Fibroblast of skin of right biceps (primary cell): Measurements from ENCODE around the gene PLCH1.
"Not testable (repeated sequence)": the region's sequence is repeated elsewhere in the genome, so short reads cannot be mapped to it uniquely, and the experiment has no call there.

Source experiments
- DNase-seq: peaks from one replicate; pipeline ENCODE4 v3.0.0-alpha.2; 2013

The PLCH1 gene

DNA sequence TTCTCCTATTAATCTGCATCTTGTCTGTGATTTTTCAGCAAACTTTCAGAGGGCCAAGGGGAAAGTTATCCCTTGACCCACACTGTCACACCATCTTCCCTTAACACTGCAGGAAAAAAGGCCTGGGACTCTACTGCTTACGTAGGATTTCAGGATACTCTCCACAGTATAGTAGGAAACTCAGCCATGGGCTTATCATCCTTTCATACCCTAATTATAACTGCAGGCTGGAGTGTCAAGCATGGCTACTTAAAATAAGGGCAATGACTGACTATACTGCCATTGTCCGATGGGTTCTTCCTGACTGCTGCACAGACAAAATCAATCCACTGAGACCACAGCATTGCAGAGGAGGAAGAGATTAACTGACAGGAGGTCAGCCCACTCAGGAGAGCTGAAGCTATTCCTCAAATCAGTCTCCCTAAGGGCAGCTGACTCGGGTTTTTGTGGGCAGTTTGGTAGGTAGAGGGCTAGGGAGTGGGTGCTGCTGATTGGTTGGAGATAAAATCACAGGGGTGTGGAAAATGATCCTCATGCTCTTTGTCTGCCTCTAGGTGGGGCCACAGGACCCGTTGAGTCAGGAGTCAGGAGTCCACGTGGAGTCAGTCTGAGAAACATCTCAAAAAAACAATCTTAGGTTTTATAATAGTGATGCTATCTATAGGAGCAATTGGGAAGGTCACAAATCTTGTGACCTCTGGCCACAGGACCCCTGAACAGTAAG, 333.2 kb downstream of the PLCH1 start:
- DNase-seq: no peak

DNA sequence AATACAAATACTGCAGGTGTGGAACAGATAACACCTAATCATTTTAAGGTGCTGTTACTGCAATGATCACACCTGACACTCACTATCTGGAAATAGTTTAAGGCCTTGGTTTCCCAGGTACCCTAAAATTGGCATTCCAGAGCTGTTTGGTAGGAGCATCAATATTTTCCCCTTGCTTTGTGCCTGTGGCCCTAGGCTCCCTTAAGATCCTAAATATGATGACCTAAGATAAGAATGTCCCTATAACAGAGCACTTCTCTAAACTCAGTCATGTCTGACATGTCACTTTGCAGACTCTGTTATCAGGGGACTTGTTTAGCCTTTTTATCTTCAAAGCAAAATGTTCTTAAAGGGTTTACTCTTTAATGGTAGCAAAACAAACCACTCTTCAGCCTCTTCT, 335.5 kb downstream of the PLCH1 start:
- DNase-seq: no peak

DNA sequence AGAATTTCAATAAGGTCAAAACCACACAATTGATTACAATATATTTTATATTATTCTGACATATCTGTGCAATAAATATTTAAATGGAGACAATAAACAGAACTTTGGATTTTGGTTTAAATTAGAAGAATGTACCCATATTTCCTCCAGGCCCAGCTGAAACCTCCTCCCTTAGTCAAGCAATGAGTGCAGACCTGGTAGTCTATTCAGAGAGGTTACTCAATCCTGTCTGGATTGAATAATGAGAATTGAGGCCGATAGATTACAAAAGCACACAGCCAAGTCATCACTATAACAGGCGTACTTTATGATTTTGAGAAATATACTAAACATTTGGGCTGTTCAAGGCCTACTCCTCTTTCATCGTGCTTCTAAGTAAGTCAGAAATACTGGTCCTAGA, 336.9 kb downstream of the PLCH1 start:
- no peak for DNase-seq

DNA sequence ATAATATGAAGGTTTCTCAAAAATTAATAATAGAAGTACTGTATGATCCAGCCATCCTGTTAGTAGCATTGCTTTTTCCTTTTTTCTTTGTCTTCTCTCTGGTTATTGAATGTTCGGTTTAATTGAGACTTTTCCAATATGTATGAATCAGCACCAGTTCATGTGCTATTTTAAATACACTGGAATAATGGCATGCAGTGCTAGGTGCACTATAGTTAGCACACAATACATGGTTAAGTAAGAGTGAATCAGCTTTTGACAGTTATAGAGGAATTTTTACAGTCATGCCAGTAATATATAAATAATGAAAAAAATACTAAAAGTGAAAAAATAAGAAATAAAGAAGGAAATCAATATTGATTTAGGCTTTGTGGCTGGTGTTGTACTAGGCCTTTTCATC, 337.5 kb downstream of the PLCH1 start:
- no peak for DNase-seq

DNA sequence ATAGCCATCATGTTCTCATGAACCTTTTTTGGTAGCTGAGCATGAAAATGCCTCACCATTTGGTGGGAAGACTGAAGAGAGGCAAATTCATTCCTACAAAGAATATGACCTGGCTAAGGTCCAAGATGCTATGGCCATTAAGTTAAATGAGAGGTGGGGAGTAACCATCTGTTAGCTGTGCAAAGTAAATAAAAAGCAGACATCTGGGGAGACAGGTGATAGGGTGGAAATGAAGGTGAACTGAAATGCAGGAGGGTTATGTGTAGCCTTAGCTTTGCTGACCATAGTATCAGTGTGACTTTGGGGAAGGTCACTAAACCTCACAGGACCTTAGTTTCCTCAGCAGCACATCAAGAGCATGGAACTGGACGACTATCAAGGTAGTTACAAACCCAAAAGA, 340.4 kb downstream of the PLCH1 start:
- no peak for DNase-seq

DNA sequence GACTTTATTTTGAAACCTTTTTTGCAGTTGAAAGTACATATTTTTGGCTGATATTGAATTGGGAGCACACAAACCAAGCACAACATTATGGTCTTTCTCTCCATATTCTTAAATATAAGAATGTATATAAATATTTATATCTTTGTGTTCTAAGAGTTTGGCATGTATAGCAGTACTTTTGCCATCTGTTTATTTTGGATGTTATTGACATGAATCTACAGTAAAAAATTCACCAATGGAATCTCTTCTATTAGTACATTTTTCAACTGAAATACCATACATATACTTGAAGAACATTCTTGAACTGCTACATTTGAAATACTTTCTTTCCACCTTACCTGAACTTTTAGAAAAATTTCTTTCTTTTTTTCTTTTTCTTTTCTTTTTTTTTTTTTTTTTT, 342.2 kb downstream of the PLCH1 start:
- DNase-seq: no peak

DNA sequence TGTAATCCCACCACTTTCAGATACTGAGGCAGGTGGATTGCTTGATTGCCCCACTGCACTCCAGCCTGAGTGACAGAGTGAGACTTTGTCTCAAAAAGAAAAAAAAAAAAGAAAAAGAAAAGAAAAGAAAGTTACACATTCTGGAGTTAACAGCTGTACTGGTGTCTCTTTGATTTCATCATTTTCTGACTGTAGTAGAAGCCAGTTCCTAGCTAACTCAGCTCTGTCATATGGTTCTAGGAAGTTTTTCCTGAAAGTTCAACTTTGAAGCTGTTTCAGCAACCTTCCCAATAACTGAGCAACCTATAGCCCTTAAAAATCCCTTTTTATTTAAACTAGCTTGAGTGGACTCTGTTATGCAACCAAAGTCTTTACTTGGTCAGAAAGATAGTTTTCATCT, 346.8 kb downstream of the PLCH1 start:
- DNase-seq: no peak

DNA sequence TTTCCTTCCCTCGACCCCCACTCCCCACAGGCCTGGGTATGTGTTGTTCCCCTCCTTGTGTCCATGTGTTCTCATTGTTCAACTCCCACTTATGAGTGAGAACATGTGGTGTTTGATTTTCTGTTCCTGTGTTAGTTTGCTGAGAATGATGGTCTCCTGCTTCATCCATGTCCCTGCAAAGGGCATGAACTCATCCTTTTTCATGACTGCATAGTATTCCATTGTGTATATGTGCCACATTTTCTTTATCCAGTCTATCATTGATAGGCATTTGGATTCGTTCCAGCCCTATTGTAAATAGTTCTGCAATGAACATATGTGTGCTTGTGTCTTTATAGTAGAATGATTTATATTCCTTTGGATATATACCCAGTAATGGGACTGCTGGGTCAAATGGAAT, 350.0 kb downstream of the PLCH1 start:
- DNase-seq: not testable (repeated sequence)

DNA sequence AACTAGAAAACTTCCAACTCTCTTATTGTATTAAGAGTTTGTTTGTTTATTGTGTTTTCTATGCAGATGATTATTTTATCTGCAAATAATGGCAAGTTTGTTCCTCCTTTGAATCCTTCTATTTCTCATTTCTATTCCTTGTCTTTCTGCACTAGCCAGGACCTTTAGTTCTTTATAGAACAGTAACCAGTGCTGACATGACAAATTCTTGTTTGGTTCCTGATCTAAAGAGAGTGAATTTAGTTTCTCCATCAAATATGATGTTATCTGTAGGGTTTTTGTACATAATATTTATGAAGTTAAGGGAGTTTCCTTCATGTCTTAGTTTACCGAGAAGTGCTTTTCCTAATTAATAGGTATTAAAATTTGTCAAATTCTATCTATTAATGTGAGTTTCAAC, 350.6 kb downstream of the PLCH1 start:
- DNase-seq: no peak

DNA sequence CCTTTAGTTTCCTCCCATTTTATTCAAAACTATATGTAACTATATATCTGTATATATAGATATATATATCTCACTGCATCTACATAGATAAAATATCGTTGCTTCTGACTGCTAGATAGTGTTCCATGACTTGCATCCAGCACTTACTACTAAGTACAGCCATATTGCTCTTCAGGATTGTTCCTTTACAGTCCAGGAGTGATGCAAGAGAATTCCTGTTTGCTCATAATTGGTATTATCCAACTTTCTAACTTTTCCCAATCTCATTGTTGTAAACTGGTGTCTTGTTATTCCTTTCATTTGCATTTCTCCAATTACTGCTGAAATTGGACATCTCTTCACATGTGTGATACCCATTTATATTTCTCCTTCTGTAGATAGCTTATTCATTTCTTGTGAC, 351.6 kb downstream of the PLCH1 start:
- DNase-seq: no peak

DNA sequence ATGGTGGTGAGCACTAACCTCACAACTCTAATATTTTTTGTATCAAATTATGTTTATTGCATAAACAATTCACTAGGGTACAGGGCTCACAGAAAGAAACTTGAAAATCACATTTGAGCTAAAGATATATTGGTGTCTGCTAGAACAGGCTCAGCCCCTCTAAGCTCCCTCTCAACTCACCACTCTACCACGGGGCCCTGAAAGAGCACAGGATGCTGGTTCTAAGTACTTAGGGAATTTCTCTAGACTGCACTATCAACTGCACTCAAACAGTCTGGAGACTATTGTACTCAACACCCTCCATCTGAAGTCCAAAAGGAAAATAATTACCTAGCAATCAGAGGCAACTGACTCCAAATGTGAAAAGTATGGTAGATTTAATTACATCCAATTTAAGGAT, 352.7 kb downstream of the PLCH1 start:
- no peak for DNase-seq

DNA sequence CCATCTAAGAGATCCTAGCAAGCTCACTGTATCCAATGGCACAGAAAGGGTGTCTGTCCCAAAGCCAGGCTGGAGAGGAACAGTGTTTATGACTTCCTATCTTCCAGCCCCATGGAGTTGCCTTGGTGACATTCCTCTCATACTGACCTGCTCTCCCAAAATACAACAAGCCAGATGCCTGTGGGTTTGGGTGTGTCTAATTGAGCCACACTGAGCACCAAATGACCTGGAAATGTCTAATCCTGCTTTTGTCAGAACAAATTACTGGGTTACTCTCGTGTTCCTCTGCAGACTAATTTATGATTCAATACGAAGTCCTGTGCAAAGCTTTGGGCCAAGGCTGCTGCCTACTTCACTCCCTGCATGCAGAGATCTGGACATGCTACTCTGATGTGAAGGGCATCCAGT, 353.3 kb downstream of the PLCH1 start:
- DNase-seq: peak; percentile 95

DNA sequence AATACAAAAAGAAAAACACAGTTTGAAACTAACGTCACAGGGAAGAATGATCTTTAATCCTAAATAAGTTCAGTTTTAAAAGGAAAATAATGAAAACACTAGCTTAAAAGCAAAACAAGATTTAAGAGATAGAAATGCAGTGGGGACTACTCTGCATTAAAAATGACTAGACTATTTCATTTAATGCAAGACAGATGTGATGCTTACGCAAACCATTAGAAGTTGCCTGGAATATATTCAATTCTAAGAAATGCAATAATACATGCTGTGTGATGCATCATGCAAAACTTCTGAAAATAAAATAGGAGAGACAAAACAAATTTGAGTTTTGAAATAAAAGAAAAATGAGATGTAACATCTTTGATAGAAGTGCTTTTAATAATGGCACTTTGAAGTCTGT, 353.8 kb downstream of the PLCH1 start:
- peak; percentile 89 for DNase-seq

DNA sequence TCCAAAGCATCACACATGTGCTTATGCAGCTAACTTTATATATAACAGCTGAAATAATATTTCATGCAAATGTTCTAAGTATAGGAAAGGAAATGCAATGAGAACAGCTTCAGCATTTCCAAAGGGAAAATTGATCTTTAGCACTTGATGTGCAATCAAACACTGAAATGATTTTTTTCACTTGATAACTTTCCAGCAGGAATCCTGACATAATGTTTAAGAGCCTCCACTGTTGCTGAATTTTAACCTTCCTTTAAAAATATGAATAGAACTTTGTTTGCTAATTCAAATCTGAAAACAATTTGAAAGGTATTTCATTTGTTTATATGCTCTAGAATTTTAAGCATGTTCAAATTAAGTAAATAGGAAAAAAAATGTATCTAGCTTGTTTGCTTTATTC, 354.5 kb downstream of the PLCH1 start:
- DNase-seq: no peak

DNA sequence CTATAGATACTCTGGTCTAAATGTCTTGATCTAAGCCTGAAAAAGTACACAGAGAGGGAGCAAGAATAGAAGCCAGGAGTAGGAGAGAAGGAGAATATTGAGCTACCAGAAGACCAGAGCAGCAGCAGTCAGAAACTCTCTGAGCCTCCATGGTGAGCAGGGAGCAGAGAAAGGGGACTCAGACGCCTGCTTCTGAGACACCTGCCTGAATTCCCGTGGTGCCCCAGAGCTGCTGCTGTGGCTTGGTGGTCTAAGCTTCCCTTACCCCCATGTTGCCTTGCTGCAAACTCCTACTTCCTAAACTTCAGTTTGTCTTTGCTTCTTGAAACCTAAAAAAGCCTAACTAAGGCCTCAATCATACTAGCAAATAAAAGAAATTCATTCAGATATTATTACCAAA, 356.5 kb downstream of the PLCH1 start:
- DNase-seq: no peak

DNA sequence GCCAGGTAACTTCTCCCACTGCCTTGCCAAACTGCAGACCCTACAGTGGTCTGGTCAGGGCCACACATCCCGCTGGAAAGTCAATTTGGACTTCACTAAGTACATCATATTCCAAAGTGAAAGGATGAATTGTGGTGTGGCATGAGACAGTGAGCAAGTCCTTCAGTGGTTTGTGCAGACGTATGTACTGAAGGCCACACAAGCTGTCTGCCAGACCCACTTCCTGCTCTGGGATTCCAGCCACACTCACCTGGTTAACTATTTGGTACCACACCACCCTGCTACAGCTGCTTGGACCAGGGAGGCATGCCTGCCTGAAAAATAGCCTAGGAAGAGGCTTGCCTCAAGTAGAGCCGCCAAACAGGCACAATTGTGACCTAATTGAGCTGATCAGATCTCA, 357.3 kb downstream of the PLCH1 start:
- peak; percentile 41 for DNase-seq

DNA sequence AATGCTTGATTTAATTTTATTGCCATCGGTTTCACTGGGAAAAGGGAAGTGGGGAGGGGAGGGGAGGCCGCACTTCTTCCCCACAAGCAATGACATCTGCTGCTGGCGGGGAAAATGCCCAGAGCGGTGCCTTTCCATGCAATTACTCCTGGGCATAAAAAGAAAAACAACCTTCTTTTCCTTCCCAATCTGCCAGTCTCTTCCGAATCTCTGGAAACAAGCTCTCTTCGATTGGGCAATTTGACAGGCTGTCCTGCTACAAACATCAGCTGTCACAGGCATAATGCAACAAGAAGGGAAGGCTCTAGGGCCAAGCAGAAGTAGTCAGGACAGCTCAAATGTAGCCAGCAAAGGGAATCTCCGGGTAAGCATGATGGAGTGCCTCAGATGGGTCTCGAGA, 358.0 kb downstream of the PLCH1 start:
- no peak for DNase-seq

DNA sequence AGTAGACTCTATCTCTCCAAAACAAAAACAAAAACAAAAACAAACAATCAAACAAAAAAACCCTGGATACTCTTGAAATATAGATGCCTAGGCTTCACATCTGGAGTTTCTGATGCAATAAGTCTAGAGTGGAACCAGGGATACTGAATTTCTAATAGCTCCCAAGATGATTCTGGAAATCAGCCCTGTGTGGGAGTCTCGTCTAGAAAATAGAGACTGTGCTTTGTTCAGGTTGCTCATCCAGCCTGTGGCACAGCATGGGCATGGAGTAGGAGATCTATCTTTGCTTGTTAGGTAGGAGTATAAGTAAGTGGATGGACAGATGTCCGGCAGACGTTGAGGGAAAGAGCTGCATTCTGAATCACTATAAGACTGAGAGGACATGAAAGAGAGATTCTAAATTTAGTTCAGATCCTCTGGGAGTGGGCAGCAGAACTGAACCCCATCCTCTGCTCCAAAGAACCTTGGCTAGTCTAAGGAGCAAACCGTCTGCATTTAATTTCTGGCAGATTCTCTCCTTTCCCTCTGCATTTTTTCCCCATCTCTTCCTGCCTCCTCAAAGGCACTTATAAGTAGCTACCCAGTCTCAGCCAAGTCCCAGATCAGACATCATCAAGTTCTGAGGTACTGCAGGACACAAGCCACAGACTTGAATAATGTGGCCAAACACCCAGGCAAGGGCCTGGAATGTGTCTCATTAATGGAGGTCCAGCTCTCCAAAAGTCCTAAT, 358.8 kb downstream of the PLCH1 start:
- no peak for DNase-seq

DNA sequence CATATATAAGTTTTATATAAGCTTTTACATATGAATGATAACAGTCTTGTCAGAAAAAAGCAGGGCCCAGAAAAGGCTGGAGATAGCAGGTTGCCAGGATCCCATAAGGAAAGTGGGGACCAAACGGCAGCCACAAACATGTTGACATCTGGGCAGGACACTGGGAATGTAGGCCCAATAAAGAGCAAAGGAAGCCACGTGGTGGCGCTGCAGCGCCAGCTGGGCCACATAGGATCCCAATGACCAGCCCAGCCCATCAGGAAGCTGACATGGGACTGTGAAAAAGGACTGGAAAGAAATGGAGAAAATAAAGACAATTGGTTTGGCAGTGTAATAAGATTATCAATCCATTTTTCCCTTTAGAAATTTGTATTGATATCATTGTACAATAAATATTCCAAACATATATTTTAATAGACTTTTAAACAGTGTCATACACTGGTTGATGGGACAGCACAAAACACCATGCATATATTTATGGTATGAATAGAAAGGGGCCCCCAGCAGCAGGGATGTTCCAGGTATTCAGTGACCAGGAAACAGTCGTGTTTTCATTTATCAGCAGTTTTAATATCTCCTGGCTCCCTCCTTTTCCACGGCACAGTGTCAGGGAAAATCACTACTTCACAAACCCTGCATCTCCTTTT, 362.4 kb downstream of the PLCH1 start:
- DNase-seq: peak; percentile 65

DNA sequence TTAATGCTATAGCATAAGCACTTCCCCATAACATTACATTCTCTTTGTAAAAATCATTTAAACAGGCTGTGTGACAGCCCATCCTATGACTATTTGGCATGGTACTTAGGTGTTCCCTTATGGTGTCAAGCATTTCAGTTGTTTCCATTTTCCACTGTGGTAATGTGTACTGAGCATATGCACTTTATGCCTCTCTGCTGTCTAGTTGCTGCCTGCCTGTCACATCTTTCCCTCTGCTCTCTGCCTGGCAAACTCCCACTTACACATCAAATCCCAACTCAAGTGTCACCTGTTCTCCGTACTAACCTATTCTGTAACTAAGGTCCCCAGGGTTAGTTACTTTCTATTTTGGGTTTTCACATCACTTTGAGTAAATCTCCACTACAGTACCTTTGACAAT, 367.0 kb downstream of the PLCH1 start:
- no peak for DNase-seq

DNA sequence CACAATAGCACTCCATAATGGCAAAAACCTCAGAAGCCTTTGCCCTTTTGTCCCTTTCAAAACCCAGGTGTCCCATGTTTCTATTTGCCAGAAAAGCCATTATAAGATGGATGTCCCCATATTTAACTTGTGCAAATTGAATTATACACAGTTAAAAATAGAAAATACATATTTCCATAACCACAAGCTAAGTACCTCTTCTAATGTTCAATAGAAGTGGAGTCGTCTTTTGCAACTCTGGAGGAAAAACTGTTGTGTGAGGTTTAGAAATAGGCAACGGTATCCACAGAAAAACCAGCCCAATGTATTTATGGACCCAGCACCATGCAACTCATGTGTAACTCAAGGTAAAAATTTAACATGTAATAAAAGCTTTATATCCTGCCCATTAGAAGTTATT, 367.8 kb downstream of the PLCH1 start:
- no peak for DNase-seq

DNA sequence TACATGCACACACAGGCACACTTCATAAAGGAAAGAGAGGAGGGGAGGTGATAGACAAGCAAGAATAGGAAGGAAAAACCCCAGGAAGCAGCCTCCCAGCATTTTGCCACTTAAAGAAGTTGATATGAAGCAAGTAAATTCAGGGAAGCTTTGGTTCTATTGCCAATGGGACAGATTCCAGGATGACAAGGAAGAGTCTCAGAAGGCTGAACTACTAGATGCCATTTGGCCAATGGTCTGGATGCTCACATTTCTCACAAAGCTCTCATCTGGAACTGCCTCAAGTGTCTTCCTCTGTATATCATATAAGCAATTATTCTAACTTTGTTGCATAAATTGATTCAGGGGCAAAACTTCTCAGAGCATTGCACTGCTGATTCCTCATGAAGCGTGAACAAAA, 372.6 kb downstream of the PLCH1 start:
- DNase-seq: no peak

DNA sequence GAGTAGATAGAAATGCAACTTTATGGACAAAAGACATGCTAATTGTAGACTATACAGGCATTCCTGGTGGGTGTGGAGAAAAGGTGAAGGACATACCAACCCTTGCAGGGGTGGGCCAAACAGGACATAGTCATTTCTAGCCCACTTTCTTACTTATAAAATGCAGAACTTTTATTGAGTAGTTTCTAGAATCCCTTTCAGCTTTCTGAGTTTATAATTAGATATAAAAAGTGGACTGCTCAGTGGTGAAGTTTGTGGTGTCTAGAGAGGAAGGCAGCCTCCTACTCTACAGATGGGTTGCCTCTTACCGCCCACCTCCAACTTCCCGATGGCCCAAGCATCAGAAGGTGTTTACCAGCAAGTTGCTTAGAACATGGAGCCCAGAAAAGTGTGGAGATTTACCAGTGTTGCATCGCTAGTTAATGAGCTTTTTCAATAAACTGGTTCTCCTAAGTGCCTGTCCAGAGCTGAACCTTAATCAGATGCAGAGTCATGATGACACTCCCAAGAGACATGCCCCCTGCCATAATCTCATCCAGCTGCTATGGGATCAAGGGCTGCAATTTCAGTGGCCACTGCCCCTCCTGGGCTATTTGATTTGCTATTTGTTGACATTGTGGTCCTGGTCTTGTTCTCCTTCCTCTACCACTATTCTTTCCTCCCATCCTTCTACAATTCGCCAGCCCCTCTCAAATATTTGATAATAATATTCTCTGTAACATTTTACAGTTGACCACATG, 373.9 kb downstream of the PLCH1 start:
- no peak for DNase-seq

DNA sequence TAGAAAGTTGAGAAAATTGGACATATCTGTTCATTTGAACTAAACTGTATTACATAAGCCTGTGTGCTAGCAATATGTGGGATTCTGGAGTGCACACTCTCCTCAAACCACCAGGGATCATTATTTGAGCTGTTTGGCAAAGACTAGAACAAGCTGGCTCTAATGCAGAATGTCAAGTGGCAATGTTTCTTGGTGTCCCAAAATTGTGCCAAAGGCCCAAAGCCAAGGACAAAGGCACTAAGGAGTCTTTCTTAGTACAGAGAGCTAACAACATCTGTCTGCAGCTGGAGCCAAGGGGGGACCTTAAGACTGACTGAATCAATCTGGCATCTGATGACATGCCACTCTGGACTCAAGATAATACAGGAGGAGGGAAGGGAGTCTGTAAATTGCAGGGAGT, 374.7 kb downstream of the PLCH1 start:
- DNase-seq: no peak
